GM18870 (cell line): ENCODE data around the gene E2F6.
"Not testable (repeated sequence)": the region's sequence is repeated elsewhere in the genome, so short reads cannot be mapped to it uniquely, and the experiment has no call there.

Experiments used
- ATAC-seq: cut with Tn5 transposase; IDR thresholded peaks from one replicate; pipeline ENCODE4 v1.9.1; 2021; ENCODE audit warnings: moderate library complexity; ENCODE audit not compliant: unreplicated experiment

Gene E2F6

GRCh38 chr2:11416186-11416585 lies 49.8 kb downstream of the E2F6 start:
- ATAC-seq, result no peak

- ATAC-seq, result no peak
These were observed 51.4 kb downstream of the E2F6 start for GRCh38 chr2:11414372-11415124.

DNA sequence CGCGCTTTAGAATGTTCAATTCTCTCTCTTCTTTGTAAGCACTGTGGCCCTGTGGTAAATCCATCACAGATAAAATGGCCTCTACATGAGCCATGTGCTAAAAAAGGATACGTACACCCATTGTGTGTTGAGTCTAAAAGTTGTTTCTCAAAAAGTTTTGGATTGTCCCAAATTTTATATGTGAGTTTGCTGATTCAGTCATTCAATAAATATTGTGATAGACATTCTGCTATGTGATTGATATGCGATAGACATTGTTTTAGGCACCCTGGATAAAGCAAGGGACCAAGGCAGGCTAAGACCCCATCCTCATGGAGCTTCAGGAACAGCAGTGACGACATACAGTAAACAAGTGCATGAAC lies 53.5 kb downstream of the E2F6 start:
- ATAC-seq, result no peak

- no peak for ATAC-seq
These were observed 54.1 kb downstream of the E2F6 start for GRCh38 chr2:11411768-11412448.

DNA sequence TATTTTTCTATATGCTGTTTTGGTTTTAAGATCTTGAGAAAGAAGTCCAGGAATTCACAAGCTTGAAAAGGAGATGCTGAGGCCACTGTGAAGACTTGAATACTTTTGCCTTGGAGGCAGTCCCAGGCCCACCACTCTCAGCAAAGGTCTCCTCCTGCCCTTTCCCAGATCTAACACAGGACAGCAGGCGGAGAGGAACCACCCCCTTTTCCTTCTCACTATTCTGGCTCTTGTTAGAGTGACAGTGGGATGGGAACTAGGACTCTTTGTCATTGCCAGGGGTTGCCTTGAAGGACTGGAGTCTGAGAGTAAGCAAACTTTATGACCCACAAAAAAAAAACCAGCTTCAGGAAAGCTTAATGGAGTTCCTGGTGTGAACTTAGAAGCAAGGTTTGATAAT lies 54.7 kb downstream of the E2F6 start:
- ATAC-seq, result no peak

GRCh38 chr2:11410101-11410500 lies 55.9 kb downstream of the E2F6 start:
- ATAC-seq, result no peak

DNA sequence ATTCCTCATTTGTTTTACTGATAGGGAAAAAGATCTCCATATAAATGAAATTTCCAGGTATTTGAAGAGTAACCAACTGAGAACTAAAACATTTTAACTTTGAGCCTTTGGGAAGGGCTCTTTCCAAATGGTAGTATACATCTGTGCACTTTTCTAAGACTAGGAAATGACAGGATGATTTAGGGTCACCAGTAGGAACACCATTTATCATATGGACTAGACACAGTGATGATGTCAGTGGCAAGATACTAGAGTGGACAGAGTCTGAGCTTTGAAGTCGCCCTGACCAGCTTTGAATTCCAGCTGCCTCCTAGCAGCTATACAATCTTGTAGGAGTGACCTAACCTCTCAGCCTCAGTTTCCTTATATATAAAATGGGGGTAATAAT lies 56.4 kb downstream of the E2F6 start:
- ATAC-seq, result no peak

- no peak for ATAC-seq
These were observed 56.9 kb downstream of the E2F6 start for GRCh38 chr2:11408959-11409571.

DNA sequence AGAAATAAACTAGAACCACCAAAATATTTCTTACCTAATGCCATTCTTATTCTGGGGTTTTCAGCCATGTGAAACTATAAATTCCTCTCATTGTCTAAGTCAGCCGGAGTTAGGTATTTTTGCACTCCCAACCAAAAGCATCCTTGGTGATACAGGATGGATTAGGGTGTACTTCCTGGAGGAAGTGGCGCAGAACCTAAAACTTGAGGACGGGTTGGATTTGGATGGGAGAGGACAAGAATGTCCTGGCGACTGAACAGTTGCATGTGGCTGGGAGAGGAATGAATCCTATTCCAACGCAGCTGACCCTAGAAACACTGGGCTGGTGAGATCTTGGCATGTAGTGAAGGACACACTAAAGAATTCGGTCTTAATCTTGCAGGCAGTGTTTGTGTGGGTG lies 58.5 kb downstream of the E2F6 start:
- no peak for ATAC-seq

- no peak for ATAC-seq
These were observed 59.0 kb downstream of the E2F6 start for GRCh38 chr2:11406958-11407381.

DNA sequence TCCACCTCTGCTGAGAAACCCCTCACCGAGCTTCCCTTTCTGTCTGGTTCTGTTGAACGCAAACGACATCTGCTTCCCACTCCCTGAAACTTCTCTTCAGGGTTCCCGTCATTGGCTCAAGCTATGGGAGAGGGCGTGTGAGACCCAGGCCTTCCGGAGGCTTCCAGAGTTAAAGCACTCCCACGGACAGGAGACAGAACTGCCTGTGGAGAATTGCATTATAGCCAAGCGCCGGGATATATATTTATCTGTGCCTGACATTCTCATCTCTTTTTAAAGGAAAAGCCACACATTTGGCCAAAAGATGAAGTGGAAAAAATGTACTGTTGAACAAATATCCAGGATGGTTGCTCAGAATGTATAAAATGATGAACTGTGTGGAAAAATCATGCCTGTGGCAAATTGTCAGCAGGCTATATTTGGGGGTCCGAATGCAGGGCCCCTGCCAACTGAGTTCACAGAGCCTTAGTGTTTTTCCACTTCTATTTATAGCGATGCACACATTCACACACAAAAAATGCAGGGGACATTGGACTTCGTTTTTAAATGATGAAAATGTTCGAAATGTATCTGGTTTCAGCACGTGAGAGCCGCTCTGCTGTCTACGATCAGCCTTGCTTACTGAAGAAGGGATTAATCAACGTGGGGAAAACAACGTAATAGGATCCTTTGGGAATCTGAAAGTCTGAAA lies 59.5 kb downstream of the E2F6 start:
- ATAC-seq, result no peak

GRCh38 chr2:11405599-11406266 lies 60.2 kb downstream of the E2F6 start:
- ATAC-seq, result no peak

GRCh38 chr2:11405074-11405406 lies 60.9 kb downstream of the E2F6 start:
- ATAC-seq, result not testable (repeated sequence)

DNA sequence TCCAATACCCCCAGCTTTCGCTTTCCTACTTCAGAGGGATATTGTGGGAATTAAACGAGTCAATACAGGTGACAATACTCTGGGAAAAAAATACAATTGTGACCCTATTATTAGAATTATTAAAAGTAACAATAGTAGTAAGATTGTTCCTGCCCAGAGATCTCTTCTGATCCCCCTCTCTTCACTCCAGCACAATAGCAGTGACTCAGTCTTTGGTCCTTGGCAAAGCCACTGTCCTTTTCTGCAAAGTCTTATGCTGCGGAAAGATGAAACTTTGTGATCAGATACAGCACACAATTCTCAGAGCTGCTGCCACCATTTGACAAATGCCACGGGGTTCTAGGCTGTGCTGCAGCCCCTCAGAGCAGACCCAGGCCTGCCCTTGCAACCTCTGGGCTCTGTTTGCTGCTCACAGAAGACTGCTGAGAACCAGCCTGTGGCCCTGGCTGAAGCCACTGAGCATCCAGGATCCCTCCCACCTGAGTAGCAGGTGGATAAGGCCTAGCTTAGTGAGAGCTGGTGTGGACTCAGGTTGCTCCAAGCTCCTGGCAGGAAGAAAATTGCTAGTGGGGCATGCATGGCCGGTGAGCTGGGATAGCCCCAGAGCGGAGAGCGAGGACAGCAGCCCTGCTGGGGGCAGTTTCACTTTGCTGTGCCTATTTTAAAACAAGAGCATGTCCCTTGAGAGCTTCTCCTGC lies 61.4 kb downstream of the E2F6 start:
- no peak for ATAC-seq

- ATAC-seq, result no peak
These were observed 63.5 kb downstream of the E2F6 start for GRCh38 chr2:11402436-11402835.

GRCh38 chr2:11399438-11399762 lies 66.6 kb downstream of the E2F6 start:
- ATAC-seq, result no peak

DNA sequence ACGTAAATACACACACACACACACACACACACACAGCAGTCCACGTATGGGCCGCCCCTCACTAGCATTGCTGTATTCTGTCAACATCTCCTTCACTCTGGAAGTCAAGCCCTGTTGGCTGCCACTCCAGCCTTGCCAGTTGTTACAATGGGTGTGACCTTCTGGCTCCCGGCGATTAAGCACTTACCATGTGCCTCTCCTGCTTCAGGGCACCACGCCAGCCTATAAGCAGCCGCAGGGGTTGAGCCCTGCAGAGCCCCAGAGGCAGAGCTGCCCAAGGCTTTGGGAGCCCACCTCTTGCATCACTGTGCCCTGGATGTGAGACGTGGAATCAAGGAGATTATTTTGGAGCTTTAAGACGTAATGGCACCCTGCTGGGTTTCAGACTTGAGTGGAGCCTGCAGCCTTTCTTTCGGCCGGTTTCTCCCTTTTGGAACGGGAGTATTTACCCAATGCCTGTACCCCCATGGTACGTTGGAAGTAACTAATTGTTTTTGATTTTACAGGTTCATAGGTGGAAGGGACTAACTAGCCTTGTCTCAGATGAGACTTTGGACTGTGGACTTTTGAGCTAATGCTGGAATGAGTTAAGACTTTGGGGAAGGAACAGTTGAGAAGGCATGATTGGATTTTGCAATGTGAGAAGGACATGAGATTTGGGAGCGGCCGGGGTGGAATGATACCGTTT lies 67.1 kb downstream of the E2F6 start:
- ATAC-seq, result no peak

DNA sequence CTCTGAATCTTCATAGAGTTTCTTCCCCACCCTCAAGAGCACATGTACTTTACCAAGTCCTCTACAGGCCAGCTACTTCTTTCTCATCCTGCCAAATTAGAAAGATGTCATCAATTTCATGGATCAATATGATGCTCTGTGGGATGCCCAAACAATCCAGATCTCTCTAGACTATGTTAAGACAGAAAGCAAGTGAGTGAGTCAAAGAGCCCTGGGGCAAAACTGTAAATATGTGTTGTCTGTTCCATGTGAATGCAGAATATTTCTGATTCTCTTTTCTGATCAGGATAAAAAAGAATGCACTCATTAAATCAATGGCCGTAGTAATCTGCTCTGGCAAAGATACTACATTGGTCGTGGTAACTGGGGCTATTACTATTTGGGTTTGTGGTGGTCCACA lies 68.4 kb downstream of the E2F6 start:
- no peak for ATAC-seq

- no peak for ATAC-seq
These were observed 69.2 kb downstream of the E2F6 start for GRCh38 chr2:11396467-11397445.
